ENCODE data around the gene PROM1. TPM values are rescaled to one million over a fixed set of nuclear protein-coding genes. Genes with fewer than 3 reads are reported as not detected.

Gene PROM1
- total RNA-seq, 4 donors from 2014 or later, result 3.3 to 4.6 (median 4.0) TPM

- intact Hi-C loops (cut with DNase I), result loop anchor here (5.0 kb wide), 1 partner anchor 38 kb away; no protein-coding TSS in a partner anchor
- TF ChIP-seq, protein P1, sequence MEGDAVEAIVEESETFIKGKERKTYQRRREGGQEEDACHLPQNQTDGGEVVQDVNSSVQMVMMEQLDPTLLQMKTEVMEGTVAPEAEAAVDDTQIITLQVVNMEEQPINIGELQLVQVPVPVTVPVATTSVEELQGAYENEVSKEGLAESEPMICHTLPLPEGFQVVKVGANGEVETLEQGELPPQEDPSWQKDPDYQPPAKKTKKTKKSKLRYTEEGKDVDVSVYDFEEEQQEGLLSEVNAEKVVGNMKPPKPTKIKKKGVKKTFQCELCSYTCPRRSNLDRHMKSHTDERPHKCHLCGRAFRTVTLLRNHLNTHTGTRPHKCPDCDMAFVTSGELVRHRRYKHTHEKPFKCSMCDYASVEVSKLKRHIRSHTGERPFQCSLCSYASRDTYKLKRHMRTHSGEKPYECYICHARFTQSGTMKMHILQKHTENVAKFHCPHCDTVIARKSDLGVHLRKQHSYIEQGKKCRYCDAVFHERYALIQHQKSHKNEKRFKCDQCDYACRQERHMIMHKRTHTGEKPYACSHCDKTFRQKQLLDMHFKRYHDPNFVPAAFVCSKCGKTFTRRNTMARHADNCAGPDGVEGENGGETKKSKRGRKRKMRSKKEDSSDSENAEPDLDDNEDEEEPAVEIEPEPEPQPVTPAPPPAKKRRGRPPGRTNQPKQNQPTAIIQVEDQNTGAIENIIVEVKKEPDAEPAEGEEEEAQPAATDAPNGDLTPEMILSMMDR (IDR thresholded peaks at IDR 0.05), result no peak
- no peak for TF ChIP-seq POLR2AphosphoS5 (IDR thresholded peaks at IDR 0.05)
- TF ChIP-seq EP300 (IDR thresholded peaks at IDR 0.05), result no peak
- no peak for TF ChIP-seq POLR2A (IDR thresholded peaks at IDR 0.05; ENCODE audit: low read depth)
Observed at GRCh38 chr4:15964159-15964558, 119.7 kb downstream of the PROM1 start.

GRCh38 chr4:15963576-15963975 is 120.2 kb downstream of the PROM1 start:
- Histone ChIP-seq H3K4me1 (no peaks in the 10 kb centered on the region), H3K27me3 (no peaks in the 10 kb centered on the region), H3K9me3 (peaks cover 0 to 8% (median 3%) of the 10 kb centered on the region in 4 donors), H3K36me3 (no peaks in the 10 kb centered on the region), H3K27ac (replicated peaks in 1 of 4) (no peak overlapping the region), H3K4me3 (no peak overlapping the region)
- 71% methylated on average over 4 of the region's 4 CpGs for WGBS
- TF ChIP-seq, protein P1 (IDR thresholded peaks at IDR 0.05), result no peak
- no peak for TF ChIP-seq EP300 (IDR thresholded peaks at IDR 0.05)
- no peak for TF ChIP-seq POLR2AphosphoS5 (IDR thresholded peaks at IDR 0.05)
- no peak for TF ChIP-seq POLR2A (IDR thresholded peaks at IDR 0.05; ENCODE audit: low read depth)
- intact Hi-C loops (cut with DNase I), result loop anchor here (5.0 kb wide), 1 partner anchor 39 kb away; no protein-coding TSS in a partner anchor
- DNase-seq (ENCODE audit: extremely low spot score), result no peak

More at GRCh38 chr4:15964159-15964558, 119.7 kb downstream of the PROM1 start:
- H3K27ac ChIP-seq (replicated peaks in 1 of 4), result no peak overlapping the region
- no peak for DNase-seq (ENCODE audit: extremely low spot score)
- WGBS, result 82% methylated on average over 5 of the region's 5 CpGs
- H3K27me3 ChIP-seq, result no peaks in the 10 kb centered on the region
- peaks cover 0 to 8% (median 3%) of the 10 kb centered on the region in 4 donors for H3K9me3 ChIP-seq
- H3K36me3 ChIP-seq, result no peaks in the 10 kb centered on the region
- no peak overlapping the region for H3K4me3 ChIP-seq
- no peaks in the 10 kb centered on the region for H3K4me1 ChIP-seq

- intact Hi-C loops (cut with DNase I), result loop anchor here (5.0 kb wide), 1 partner anchor 39 kb away; no protein-coding TSS in a partner anchor
- no peak within 1 kb of the TSS for H3K4me3 ChIP-seq
- DNase-seq (ENCODE audit: extremely low spot score), result no peak
- no peaks in the 10 kb centered on the region for H3K36me3 ChIP-seq
- 40% methylated on average over 5 of the region's 9 CpGs for WGBS
- no peaks in the 10 kb centered on the region for H3K27me3 ChIP-seq
- H3K4me1 ChIP-seq, result no peaks in the 10 kb centered on the region
- no peak for TF ChIP-seq POLR2AphosphoS5 (IDR thresholded peaks at IDR 0.05)
- TF ChIP-seq POLR2A (IDR thresholded peaks at IDR 0.05; ENCODE audit: low read depth), result no peak
- TF ChIP-seq, protein P1 (IDR thresholded peaks at IDR 0.05), result peak in 2 of 3 experiments; percentile 10 to 30
- H3K9me3 ChIP-seq, result peaks cover 0 to 8% (median 3%) of the 10 kb centered on the region in 4 donors
- H3K27ac ChIP-seq (replicated peaks in 1 of 4), result no peak within 1 kb of the TSS
Observed at GRCh38 chr4:15963001-15963451, 120.8 kb downstream of the PROM1 start, which contains the start of gene FGFBP2. Gene FGFBP2, minus strand, starts transcription at chr4:15963175. Its CDS starts 46 bp downstream, at chr4:15963129.

DNA sequence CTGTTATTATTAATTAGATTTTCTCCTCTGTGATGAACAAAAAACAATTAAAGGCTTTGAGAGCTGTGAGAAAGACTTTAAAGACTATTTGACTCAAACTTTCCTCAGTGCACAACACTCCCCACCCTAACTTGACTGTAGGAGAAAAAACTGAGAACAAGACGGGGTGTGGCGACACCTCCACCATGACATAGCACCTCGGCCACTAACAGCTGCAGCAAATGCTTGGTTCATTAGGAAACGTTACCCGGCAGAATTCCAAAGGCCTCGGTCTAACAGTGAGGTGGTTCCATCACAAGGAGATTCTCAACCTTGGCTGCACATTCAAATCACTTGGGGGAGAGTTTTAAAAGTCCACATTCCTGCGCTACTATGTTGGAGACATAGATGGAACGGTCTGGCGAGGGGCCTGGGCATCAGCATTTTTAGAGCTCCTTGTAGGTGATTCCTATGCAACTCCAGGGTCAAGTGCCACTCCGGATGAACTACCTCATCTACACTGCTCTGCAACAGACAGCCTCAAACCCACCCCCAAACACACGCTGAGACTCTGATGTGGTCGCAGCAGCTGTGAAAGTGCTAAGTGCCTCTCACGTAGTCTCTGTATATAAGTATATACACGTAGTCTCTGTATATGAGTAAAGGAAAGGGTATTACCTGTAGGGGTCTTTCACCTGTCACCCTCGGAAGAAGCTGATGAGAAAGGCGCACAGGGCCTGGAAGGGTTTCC is 121.9 kb downstream of the PROM1 start:
- Histone ChIP-seq H3K27me3 (no peaks in the 10 kb centered on the region), H3K27ac (replicated peaks in 1 of 4) (no peak overlapping the region), H3K9me3 (peaks cover 0 to 8% (median 3%) of the 10 kb centered on the region in 4 donors), H3K36me3 (no peaks in the 10 kb centered on the region), H3K4me1 (no peaks in the 10 kb centered on the region), H3K4me3 (no peak overlapping the region)
- TF ChIP-seq POLR2AphosphoS5 (IDR thresholded peaks at IDR 0.05), result no peak
- TF ChIP-seq EP300 (IDR thresholded peaks at IDR 0.05), result no peak
- TF ChIP-seq POLR2A (IDR thresholded peaks at IDR 0.05; ENCODE audit: low read depth), result no peak
- TF ChIP-seq, protein P1 (IDR thresholded peaks at IDR 0.05), result no peak
- 79% methylated on average over 16 of the region's 16 CpGs for WGBS
- DNase-seq (ENCODE audit: extremely low spot score), result no peak
- intact Hi-C loops (cut with DNase I), result loop anchor here (5.0 kb wide), 1 partner anchor 40 kb away; no protein-coding TSS in a partner anchor
